ENCODE data around the gene SLC22A15. TPM values are rescaled to one million over a fixed set of nuclear protein-coding genes. Genes with fewer than 3 reads are reported as not detected.

Gene SLC22A15
- total RNA-seq, 6 experiments from 2014 or later, result 0.11 to 6.8 (median 2.3) TPM

DNA sequence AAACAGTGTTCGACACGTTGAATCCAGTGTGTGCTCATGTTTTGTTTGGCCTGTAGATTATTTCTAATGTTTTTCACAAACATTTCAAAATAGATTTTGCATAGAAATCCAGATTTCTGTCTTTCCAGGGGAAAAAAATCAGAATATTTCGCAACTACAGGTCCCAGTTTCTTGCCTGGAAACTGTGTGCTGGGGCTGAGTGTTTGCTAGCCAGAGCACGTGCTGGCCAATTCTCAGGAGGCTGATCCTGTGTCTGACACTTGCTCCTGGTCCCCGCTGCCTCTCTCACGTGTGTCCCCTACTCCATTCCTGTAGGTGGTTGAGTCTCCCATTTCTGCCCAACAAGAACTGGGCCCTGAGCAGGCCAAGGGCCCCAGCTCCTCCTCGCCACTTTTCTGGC, 137.3 kb downstream of the SLC22A15 start:
- Histone ChIP-seq H3K4me1 (peaks cover 0 to 11% (median 4%) of the 10 kb centered on the region in 4 donors), H3K27me3 (no peaks in the 10 kb centered on the region), H3K4me3 (no peak overlapping the region), H3K36me3 (no peaks in the 10 kb centered on the region), H3K27ac (no peak overlapping the region), H3K9me3 (no peaks in the 10 kb centered on the region)
- intact Hi-C loops (cut with DNase I), result no loop called here
- DNase-seq (peak; percentile 51 to 68 (median 66)), ATAC-seq (peak; percentile 20 to 51 (median 40))
- TF ChIP-seq POLR2A (IDR thresholded peaks at IDR 0.05), result no peak
- TF ChIP-seq, protein P1, sequence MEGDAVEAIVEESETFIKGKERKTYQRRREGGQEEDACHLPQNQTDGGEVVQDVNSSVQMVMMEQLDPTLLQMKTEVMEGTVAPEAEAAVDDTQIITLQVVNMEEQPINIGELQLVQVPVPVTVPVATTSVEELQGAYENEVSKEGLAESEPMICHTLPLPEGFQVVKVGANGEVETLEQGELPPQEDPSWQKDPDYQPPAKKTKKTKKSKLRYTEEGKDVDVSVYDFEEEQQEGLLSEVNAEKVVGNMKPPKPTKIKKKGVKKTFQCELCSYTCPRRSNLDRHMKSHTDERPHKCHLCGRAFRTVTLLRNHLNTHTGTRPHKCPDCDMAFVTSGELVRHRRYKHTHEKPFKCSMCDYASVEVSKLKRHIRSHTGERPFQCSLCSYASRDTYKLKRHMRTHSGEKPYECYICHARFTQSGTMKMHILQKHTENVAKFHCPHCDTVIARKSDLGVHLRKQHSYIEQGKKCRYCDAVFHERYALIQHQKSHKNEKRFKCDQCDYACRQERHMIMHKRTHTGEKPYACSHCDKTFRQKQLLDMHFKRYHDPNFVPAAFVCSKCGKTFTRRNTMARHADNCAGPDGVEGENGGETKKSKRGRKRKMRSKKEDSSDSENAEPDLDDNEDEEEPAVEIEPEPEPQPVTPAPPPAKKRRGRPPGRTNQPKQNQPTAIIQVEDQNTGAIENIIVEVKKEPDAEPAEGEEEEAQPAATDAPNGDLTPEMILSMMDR (IDR thresholded peaks at IDR 0.05), result no peak
- 47% methylated on average over 7 of the region's 7 CpGs for WGBS (ENCODE audit: insufficient coverage, low coverage, low lambda C conversion rate, missing lambda C conversion rate)

DNA sequence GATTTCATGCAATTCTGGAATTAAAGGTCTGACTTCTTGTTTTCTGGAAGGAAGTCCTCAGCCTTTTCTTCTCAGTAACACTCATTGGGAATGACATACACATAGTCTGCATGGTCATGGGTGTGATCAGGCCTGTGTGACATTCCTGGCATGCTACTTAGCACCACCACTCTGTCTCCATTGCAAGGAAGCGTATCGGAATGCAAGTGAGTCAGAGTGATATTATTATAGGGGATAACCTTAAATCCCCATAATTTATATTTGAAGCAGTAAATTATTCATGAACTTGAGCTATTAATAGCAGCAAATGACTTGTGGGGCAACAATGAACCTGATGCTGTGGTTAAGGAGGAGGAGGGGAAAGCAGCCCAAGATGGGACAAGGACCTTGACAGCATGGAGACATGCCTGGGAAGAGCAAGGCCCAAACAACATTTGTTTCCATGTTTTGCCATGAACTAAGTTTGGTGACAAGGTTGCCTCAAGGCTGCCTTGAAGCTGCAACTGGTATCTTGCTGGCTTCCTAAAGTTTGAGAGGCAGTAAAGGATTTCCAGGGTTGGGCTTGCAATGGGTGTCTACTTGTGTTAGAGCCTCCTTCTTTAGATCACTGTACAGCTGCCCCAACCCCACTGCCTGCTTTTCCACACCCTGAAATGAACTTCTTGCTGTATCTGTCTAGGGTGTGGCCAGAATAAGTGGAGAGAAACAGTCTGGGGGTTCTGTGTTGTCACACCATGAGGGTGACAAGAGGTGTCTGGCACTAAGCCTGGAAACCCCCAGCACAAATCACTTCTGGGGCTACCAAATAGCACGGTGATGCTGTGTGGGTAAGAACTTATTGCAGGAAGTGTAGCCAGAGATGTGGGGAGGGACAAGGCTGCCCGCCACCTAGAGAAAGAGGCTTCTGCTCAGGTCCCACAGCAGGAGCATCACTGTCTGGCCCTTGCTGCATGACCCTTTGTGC, 139.4 kb downstream of the SLC22A15 start:
- Histone ChIP-seq H3K4me1 (peaks cover 0 to 11% (median 4%) of the 10 kb centered on the region in 4 donors), H3K27ac (no peak overlapping the region), H3K27me3 (no peaks in the 10 kb centered on the region), H3K9me3 (no peaks in the 10 kb centered on the region), H3K36me3 (no peaks in the 10 kb centered on the region), H3K4me3 (no peak overlapping the region)
- no peak for DNase-seq
- 77% methylated on average over 2 of the region's 4 CpGs for WGBS (ENCODE audit: insufficient coverage, low coverage, low lambda C conversion rate, missing lambda C conversion rate)
- intact Hi-C loops (cut with DNase I), result no loop called here
- no peak for ATAC-seq
- TF ChIP-seq, protein P1 (IDR thresholded peaks at IDR 0.05), result no peak
- no peak for TF ChIP-seq POLR2A (IDR thresholded peaks at IDR 0.05)

GRCh38 chr1:116118471-116118870, 142.2 kb downstream of the SLC22A15 start:
- TF ChIP-seq, protein P1 (IDR thresholded peaks at IDR 0.05), result no peak
- no peak for TF ChIP-seq POLR2A (IDR thresholded peaks at IDR 0.05)
- H3K36me3 ChIP-seq, result no peaks in the 10 kb centered on the region
- intact Hi-C loops (cut with DNase I), result no loop called here
- no peak overlapping the region for H3K4me3 ChIP-seq
- DNase-seq, result no peak
- peaks cover 0 to 7% (median 2%) of the 10 kb centered on the region in 4 donors for H3K4me1 ChIP-seq
- no peak for ATAC-seq
- no peaks in the 10 kb centered on the region for H3K27me3 ChIP-seq
- no peak overlapping the region for H3K27ac ChIP-seq
- H3K9me3 ChIP-seq, result no peaks in the 10 kb centered on the region
- 82% methylated on average over 3 of the region's 3 CpGs for WGBS (ENCODE audit: insufficient coverage, low coverage, low lambda C conversion rate, missing lambda C conversion rate)

Other genes with a start within 250 kb of the SLC22A15 start
- under 1 TPM in 4 of 6 experiments, not detected in 2; 0.09 to 0.44 (median 0.21) TPM for gene CASQ2, start 207.8 kb upstream of the SLC22A15 start, total RNA-seq
- gene NHLH2, start 135.4 kb upstream of the SLC22A15 start, total RNA-seq, result not detected
- gene MAB21L3, start 134.9 kb downstream of the SLC22A15 start, total RNA-seq, result 1 to 10 TPM in 3 of 6 experiments, under 1 TPM in 3; 0.09 to 7.2 (median 1.1) TPM

Measured in right lobe of liver (tissue), 6 donors.